GM19035 (cell line): Measurements from ENCODE around the gene CNTNAP4.

Experiments
- ATAC-seq: cut with Tn5 transposase; IDR thresholded peaks from one replicate; pipeline ENCODE4 v1.9.1; 2021; ENCODE audit not compliant: unreplicated experiment

The CNTNAP4 gene

DNA sequence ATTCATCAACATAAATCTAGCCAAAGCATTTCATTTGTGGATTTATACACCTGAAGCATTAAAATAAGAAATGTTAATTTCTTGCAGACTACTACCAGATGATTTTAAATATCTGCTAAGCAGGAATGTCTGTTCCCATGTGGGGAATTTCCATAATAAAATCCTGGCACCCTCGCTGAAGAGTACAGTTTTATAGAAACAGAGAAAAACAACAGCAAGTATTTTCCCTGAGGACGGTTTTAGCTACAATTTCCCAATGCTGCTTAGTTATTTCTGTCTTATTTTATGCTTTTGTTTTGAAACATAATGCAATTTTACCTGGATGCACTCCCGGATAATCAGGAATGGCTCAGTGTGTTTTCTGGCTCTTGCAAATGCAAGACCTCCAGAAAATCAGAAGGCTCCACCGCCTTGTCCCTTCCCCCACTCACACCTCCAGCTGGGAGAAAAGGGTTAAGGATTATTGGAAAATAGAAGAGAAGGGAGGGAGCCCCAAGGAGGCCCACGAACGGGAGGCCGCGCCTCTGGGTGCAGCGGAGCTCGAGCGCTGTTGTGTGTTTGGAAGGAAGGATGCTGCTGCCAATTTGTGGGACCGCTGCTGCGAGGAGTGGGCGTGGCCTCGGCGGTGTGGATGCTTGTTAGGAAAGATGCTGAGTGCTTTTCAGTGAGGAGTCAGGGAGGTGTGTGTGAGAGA is at the start of gene CNTNAP4:
CNTNAP4 (plus strand) TSS at position 657 of the 694 bp plus-strand sequence. CDS start 262 bp downstream, outside the sequence.
- no peak for ATAC-seq

DNA sequence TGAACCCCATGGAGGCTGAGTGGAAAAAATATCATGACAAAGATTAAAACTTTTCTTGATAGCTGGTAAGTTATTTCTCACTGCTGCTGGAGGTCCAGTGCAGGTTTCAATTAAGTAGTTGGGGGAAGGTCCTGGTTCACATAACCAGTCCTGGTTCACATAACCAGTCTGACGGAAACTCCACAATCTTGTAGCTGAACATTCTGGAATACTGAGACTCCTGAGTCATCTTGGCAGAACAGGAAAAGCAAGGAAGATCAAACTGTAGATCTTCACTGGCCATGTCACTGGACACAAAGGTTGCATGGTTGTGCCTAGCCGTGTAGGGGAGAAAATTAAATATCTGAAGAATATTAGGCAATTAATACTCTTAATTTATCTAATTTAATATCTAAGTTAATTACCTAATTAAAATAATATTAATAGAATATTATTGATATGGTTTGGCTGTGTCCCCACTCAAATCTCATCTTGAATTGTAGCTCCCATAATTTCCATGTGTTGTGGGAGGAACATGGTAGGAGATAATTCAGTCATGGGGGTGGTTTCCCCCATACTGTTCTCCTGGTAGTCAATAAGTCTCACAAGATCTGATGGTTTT is 48.6 kb upstream of the CNTNAP4 start:
- ATAC-seq: no peak

DNA sequence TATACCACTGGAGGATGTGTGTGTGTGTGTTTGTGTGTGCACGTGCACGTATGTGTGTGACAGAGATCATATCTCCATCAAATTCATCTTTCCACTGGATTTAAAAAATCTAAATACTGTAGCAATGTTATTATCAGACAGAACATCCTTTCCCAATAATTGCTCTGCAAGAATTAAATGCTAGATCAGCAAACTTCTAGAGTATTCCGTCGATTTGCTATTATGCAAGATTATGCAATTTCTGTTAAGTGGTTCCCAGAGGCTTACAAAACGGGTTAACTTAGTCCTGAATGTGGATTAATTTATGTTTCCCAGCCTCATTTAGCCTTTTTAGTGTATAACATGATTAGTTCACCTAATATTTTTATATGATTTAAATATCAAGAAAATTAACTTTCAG is 44.5 kb upstream of the CNTNAP4 start:
- ATAC-seq: no peak

DNA sequence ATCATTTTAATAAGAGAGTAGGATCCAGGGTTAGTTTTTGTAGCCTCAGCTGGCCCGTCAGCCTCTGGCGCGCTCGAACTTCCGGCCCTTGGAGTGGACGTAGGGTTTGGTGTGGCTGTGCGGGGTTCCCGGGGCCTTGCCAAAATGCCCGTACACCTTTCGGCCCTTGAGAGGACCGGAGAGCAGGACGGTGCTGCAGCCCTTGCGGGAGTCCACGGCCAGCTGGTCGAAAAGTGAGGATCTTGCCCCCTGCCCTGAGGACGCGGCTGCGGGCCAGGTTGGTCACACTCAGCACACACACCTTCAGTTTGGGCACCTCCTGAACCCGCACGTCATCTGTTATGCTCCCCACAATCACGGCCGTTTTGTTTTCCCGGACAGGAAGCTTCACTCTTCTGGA is 42.2 kb upstream of the CNTNAP4 start:
- no peak for ATAC-seq

DNA sequence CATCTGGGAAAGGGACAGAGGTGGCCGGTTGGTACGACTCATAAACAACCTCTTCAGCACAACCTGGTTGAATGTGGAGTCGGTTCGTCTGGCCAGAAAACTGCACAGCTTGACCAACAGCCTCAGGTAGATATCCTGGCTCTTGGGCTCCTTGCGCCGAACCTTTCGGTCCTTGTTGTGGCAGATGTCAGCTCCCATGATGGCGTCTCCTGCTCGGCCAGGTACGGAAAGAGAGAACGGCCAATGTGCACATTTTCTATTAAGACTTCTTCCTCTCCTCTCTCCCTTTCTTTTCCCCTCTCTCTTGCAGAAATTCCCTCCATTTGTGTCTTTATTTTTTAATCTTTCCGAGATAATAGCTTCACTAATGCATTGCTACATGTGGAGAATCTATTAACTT is 41.8 kb upstream of the CNTNAP4 start:
- no peak for ATAC-seq

DNA sequence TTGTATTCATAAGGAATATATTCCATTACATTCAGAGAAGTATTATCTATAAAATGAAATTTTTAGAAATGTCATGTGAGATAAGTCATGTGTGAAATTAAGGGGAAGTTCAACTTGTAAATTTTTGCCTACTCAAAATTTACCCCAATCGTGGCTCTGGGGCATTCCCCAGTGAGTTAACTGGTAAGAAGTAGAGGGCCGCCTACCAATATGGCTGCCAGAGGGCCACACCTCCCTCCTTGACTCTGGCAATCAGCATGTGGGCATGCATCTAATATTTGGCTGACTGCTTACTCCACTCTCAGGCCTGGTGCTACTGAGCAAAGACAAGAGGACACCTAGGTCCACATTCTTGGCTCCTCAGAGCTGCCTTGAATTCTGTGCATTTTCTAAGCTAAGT is 39.7 kb upstream of the CNTNAP4 start:
- no peak for ATAC-seq

DNA sequence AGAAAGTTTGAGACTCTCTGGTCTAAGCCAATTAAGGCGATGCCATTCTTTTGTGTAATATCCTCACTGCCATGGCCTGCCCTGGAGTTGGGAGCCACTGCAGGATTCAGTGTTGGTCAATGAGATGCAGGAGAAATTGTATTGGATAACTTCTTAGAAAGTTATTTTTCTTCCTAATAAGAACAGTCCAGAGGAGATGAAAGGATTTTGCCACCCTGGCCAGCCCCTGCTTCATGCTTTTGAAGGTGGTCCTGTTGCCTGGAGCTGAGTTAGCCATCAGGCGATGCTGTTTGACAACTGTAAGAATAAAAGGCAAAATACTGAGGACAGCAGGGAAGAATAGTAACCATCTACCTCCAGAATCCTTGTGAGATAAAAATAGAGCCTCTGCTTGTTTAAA is 35.4 kb upstream of the CNTNAP4 start:
- ATAC-seq: no peak

DNA sequence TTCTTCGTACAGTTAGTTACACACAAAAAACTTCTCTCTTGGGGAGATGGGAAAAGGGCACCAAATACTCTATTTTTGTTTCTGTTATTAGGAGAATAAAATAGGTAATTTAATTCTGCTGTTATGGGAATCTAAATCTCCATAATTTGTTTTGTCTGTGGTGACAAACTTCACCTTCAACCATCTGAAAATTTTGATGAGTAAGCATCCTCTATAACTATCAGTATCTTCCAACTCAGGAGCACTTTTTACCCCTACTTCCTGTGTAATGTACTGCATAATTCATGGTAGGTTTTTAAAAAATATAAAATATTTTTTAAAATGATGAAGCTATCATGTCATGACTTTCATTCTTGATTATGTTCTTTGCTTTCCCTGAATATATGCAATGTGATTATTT is 33.6 kb upstream of the CNTNAP4 start:
- ATAC-seq: no peak

DNA sequence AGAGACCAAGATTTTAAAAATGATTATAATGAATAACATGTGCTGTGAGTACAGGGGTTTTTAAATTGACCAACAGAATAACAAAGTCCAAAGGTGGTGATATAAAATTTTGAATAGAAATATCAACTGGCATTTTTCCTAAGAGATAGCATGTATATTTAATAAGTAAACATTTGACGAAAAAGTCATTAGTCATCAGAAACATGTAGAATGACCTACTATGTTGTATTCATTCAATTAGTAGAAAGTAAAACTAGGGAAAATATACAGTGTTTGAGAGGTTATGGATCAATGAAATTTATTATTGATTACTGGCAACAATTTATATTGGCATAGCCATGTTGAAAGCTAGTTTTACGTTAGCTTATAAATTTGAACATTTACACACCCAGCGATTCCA is 30.6 kb upstream of the CNTNAP4 start:
- ATAC-seq: no peak

DNA sequence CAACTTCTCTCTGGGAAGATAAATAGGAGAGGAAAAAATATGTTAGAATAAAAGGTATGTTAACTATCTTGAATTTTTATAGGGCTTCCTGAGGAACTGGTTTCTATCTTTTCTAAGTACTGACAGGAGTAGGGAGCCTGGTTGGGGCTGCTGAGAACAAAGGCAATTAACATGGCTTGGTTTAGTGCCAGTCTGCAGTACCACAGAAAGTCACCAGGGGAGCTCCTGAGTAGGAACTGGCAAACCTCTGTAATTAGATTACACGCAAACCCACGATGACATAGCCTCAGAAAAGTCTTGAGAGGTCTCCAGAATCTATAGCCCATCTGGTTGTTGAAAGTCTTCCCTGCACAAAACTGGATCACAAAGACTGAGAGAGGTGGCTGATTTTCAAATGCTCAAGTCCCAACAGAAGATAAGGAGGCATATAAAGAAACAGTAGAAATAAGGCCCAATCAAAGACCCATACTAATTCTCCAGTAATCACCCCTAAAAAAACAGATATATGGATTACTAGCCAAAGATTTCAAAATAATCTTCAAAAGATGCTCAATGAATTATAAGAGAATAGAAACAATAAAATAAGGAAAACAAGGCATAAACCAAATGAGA is 11.7 kb upstream of the CNTNAP4 start:
- peak; percentile 87 for ATAC-seq

DNA sequence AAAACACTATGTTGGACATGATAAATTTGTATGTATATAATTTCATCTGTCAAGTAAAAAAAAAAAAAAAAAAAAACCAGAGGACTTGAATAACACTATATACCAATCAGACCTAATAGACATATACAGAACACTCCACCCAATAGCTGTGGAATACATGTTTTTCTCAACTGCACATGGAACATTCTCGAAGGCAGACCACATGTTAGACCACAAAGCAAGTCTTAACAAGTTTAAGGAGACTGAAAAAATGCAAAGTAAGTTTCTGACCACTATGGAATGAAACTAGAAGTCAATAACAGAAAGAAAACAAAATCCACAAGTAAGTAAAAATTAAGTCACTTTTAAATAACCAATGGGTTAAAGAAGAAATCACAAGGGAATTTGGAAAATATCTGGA is 8.4 kb upstream of the CNTNAP4 start:
- no peak for ATAC-seq

DNA sequence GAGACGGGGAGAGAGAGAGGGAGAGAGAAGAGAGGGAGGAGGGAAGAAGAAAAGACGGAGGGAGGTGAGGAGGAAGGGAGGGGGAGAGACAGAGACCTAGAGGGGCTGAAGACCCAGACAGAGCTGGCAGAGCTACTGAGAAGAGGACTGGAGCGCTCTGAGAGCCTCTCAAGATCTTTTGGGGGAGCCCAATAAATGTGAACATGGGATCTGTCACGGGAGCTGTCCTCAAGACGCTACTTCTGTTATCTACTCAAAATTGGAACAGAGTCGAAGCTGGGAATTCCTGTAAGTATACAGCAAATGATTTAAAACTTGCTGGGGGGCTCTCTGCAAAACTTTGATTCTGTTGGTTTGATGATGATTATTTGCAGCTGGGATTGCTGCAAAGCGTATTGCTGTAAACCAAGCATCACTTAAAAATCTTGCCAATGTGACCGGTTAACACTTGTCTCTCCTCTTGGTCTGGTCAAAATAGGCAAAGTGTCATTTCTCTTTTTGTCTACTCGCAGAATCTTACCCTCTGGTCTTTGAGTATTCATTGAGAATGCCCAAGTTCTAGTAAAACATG is 344 bp downstream of the CNTNAP4 start:
- ATAC-seq: no peak

DNA sequence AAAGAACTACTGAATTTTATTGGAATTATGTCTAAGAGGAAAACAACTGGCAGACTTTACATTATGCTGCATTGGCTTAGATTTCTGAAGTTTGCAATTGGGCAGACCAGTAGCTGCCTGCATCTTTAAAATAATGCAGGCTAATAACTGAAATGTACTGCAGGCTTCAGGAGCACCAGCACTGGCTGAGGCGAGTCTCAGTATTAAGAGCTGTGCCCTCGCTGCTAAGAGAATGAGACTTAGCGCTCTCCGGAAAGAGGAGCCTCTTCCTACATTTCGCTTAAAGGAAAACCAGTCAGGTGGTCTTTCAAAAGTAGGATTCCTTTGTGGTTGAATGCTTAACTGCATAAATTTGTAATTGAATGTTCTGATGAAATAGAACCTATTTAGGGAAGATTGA is 885 bp downstream of the CNTNAP4 start:
- ATAC-seq: no peak

DNA sequence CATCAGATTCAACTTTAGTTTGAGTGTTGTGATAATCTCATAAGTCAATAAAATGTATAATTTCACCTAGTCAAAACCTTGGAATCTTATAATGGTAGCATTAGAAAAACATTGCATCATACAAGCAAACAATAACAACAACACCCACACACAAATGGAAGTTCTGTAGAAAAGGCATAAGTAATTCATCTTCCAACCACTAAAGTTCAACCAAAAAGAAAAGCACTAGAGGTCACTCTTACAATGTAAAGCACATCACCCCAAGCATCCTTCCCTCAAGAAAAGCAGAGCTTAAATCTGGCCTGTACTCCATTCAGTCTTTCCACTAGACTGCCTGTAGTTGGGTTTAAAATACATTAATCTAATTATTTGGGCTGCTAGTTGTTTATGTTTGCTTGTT is 1.8 kb downstream of the CNTNAP4 start:
- no peak for ATAC-seq

DNA sequence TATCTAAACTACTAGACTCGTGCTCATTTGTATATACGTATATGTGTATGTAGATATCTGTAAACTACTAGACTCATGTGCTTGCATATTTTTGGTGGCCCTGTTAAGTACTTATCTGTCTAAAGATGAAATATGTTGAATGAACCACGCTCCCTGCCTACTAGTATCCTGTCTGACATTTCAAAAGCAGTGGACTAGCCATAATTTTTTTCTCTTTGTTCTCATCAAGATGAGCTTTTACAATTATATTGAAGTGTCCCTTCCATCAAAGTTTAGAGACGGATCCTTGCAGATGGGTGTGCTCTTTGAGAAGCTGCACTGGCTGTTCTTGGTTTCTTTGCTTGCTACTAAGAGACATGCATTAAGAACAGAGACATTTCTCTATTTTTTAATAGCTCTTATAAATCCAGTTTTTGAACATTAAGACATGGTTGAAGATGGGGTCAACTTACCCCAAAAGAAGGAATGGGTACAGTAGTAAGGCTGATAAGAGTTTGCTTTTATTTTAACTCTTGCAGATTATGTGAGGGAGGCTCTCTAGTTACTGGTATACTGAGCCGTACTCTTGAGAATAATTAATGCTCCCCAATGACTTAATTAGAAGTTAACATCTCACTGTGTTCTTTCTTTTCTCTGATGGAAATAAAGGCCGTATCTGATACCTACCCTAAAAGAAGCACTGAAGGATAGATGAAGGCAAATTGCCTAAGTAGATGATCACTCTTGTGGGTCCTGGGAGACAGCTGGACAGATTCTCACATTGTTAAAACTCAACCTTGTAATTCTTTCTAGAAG is 3.4 kb downstream of the CNTNAP4 start:
- ATAC-seq: no peak

DNA sequence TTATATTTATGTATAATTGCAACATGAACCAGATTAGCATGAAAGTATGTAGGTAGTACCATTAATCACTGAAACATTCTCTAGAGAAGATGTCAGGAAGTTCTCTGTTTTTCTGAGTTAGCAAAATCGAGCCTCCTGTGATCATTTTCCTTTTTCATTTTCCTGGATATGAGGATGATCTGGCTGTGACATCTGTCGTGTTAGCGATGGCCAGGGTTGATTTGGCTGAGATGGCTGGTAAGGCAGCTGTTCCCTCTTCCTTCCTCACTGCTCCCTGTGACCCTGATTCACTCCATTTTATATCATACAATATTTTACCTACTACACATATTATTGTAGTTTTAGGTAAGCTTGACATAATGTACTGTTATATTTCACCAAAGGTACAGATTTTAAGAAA is 10.3 kb downstream of the CNTNAP4 start:
- ATAC-seq: no peak

DNA sequence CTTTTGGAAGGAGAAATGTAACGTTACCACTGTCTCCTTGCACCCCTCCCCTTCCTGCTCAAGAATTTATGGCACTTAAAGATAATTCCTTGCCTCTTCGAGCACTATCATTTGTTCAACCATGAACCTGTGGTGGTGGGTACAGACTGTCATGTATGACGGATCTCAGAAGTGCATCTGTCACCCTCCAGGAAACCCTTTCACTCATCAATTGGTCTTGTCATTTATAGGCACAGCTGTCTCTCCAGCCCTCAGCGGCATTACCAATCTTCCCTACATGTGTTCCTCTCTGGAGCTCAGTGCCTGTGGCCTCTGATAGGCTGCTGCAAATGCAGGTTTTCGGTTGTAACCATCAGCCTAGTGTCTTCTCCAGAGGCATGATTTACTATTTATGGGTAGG is 15.0 kb downstream of the CNTNAP4 start:
- ATAC-seq: no peak

DNA sequence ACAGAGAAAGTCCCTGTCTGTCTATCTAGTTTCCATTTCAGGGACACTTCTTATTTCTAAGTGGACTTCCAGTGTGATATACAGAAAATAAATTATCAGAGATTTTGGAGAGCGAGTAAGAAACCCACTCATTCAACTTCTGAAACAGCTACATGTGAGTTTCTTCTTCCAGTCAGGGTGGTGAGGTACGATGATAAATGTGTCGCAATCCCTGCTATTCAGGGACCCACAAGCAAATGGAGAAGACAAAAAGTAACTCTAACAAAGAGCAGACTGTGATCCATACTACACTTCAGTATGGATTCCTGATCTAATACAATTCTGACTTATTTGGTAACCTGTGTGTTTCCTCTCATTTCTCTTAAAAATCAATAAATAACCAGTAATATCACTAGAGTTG is 16.8 kb downstream of the CNTNAP4 start:
- no peak for ATAC-seq

DNA sequence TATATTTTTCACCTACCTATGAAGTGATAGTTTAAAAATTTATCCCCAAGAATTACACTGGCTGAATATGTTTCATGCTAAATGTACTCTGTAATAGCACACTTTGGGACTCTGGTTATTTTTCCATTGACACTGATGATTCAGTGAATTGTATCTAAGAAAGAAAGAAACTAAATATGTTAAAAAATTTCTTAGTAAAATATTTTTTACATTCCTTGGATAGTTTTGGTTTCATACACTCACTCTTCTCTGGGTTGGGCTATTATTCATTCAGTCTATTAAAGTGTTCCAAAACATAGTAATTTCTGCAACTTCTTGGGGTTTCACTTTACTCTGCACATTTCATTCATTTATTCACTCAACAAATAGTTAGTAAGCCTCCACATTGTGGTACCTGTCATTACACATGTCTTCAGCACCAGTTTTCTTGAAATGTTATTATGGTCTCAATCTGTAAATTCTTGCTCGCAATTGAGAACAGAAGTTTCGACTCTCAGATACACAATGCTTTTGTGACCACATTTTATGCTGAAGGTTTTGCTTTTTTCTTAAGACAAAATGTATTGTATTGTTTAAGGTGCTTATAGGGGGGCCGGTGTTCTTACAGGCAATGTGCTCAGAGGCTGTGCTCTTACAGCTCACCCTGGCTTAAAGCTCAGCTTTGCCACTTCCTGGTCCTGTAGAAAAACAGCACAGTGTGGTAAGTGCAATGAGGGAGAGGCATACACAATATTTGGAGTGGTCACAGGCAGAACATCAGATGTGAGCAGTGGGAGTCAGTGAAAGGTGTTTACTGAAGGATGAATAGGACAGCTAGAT is 17.4 kb downstream of the CNTNAP4 start:
- ATAC-seq: no peak

DNA sequence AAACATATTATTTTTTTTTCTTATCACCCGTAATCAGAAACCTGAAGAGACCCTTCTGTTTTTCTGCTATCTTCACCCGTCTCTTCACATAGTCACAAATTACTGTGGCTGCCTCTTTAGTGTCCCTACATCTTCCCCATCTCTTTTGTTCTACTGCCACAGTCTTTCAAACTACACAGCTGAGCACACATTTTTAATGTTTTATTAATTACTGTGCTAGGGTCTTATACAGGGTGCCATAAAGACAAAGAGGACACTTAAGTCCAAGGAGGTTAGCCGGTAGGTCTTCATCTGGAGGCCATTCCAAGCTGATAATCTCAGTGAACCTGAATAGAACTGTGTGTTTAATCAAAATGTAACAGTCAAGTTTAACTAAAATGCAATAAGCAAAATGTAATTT is 20.7 kb downstream of the CNTNAP4 start:
- ATAC-seq: no peak
